ENCODE results near the gene SMAD3.

SMAD3 gene

DNA sequence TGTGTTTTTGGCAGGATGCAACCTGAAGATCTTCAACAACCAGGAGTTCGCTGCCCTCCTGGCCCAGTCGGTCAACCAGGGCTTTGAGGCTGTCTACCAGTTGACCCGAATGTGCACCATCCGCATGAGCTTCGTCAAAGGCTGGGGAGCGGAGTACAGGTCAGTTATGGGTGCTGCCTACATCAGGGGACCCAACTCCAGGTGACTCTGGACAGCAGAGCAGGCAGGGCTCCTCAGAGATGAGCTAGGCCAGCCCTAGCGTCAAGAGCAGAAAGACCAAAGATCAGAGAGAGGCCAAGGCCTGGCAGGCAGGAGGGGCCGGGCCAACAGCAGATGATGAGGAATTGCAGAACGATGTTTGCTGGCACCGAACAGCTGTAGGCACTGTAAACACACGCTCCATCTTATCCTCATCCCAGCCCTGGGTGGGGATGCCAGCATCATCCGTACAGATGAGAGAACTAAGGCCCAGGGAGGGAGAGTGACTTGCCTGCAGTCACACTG, 122.0 kb downstream of the SMAD3 start:
- no peak for DNase-seq
- TF ChIP-seq GATA1 (IDR thresholded peaks at IDR 0.05; ENCODE audit: low read depth, low read length), result no peak
- no peak for TF ChIP-seq POLR2A (IDR thresholded peaks at IDR 0.05; ENCODE audit: low read length)

DNA sequence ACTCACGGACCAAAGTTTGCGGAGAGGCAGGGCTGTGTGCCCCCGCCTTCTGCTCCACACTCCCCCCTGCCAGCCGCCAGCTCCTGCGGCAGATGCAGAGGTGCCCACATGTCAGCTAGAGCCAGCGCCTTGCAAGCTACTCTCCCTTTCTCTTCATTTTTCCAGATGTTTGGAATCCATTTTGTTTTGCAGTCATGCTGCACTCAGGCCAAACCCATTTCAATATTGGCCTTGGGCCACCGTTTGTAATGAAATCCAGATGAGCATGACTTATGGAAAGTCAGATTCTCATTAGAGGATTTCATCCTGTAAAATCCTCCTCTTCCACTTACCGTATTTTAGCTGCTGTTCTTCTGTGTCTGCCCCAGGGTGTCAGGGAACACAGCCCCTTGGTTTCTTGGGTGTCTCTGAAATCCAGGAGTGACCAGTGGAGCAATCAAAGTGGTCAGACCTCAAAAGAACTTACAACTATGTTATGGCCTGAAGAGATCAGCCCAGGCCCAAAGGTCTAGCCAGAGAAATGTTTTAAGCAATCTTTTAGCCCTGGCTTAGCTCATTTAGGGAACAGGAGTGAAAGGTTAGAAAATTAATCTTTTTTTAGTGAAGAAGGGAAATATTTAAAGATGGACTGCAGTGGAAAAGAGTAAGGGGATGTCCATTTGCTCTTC, 123.3 kb downstream of the SMAD3 start:
- TF ChIP-seq POLR2A (IDR thresholded peaks at IDR 0.05; ENCODE audit: low read length) (no peak), GATA1 (IDR thresholded peaks at IDR 0.05; ENCODE audit: low read depth, low read length) (no peak)
- DNase-seq, result no peak

DNA sequence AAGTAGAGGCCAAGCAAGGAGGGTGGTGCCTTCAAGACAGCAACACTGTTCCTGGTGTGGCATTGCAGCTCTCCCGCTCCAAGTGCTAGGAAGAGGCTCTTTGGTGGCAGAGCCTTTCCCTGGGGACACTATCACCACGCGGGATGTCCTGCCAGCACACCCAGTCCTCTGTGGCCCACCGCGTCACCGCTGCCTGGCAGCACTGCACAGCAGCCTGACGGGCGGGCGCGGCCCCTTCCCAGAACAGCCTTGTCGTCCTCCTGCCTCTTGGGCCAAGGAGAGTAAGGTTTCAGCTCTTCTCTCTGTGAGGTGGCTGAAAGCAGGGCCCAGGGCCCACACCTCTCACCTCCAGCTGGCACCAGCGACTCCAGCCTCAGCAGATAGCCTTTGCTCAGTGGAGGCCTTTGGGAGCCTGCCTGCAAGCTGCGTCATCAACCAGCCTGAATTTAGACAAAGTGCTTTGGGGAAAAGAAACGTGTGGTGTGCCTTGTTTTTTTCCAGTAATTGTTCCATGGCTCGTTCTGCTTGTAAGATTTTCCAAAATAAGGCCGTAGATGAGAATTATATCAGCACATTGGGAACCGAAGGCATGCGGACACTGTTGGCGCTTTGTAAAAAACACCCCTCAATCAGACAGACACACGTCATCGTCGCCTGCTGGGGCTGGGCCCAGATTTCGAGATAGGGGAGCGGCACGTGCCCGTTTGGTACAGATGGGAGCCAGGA, 124.1 kb downstream of the SMAD3 start:
- DNase-seq, result no peak
- TF ChIP-seq GATA1 (IDR thresholded peaks at IDR 0.05; ENCODE audit: low read depth, low read length) (no peak), POLR2A (IDR thresholded peaks at IDR 0.05; ENCODE audit: low read length) (no peak)

DNA sequence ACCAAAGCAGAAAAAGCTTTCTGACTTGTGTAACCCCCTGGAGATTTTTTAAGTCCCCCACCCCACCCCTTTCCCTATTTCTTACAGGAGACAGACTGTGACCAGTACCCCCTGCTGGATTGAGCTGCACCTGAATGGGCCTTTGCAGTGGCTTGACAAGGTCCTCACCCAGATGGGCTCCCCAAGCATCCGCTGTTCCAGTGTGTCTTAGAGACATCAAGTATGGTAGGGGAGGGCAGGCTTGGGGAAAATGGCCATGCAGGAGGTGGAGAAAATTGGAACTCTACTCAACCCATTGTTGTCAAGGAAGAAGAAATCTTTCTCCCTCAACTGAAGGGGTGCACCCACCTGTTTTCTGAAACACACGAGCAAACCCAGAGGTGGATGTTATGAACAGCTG, 124.9 kb downstream of the SMAD3 start:
- no peak for TF ChIP-seq GATA1 (IDR thresholded peaks at IDR 0.05; ENCODE audit: low read depth, low read length)
- no peak for TF ChIP-seq POLR2A (IDR thresholded peaks at IDR 0.05; ENCODE audit: low read length)
- DNase-seq, result no peak

DNA sequence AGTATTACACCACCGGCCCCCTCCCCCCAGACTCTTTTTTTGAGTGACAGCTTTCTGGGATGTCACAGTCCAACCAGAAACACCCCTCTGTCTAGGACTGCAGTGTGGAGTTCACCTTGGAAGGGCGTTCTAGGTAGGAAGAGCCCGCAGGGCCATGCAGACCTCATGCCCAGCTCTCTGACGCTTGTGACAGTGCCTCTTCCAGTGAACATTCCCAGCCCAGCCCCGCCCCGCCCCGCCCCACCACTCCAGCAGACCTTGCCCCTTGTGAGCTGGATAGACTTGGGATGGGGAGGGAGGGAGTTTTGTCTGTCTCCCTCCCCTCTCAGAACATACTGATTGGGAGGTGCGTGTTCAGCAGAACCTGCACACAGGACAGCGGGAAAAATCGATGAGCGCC, 125.4 kb downstream of the SMAD3 start:
- no peak for TF ChIP-seq GATA1 (IDR thresholded peaks at IDR 0.05; ENCODE audit: low read depth, low read length)
- TF ChIP-seq POLR2A (IDR thresholded peaks at IDR 0.05; ENCODE audit: low read length), result no peak
- DNase-seq, result no peak

DNA sequence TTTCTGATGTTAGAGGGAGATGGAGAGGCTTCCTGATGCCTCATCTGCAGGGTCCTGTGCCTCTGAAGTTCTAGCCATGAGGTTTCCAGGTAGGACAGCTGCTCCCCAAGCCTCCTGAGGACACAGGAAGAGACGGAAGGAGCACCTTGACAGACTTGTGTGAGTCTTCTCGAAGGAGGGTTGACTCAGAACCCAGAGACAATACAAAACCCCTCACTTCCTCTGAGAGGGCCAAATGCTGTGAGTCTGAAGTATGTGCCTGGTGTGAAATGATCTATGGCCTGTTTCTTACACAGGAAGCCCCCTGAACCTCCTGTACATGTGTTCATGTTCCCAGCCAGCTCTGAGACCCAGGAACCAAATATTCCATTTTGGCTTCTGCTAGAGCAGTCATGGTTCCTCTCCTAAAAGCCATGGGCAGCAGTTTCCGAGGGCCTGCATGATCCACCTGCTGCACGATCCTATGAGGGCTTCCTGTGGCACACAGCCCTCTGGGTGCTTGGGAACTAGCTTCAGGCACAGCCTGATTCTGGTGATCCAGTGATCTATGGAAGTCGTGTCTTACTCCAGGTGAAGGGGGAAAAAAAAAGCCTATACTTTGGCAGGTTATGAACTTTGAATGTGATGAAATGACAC, 126.9 kb downstream of the SMAD3 start:
- no peak for TF ChIP-seq GATA1 (IDR thresholded peaks at IDR 0.05; ENCODE audit: low read depth, low read length)
- no peak for TF ChIP-seq POLR2A (IDR thresholded peaks at IDR 0.05; ENCODE audit: low read length)
- DNase-seq, result no peak

DNA sequence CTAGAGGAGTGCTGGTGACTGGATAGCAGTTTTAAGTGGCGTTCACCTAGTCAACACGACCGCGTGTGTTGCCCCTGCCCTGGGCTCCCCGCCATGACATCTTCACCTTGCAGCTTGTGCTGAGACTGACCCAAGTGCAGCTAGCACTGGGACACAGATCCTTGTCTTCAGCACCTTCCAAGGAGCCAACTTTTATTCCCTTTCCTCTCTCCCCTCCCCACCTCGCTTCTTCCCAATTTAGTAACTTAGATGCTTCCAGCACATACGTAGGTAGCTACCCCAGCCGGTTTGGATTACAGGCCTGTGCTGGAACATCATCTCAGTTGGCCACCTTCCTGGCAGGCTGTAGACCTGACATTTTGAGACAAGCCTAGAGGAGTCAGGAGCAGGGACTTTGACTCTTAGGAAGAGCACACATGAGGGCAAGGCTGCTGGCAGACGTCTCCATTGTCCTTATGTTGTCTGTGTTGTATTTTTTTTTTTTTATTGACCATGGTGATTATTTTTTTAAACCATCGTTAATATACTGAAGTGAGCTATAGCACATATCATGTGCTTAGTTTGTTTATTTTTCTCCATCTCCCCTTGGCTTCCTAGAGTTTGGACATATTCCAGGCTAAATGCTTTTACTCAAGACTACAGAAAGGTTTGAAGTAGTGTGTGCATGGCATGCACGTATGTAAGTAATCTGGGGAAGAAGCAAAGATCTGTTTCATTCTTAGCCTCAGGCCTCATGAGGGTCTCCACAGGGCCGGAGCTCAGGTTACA, 128.0 kb downstream of the SMAD3 start:
- DNase-seq, result no peak
- TF ChIP-seq POLR2A (IDR thresholded peaks at IDR 0.05; ENCODE audit: low read length) (no peak), GATA1 (IDR thresholded peaks at IDR 0.05; ENCODE audit: low read depth, low read length) (no peak)

DNA sequence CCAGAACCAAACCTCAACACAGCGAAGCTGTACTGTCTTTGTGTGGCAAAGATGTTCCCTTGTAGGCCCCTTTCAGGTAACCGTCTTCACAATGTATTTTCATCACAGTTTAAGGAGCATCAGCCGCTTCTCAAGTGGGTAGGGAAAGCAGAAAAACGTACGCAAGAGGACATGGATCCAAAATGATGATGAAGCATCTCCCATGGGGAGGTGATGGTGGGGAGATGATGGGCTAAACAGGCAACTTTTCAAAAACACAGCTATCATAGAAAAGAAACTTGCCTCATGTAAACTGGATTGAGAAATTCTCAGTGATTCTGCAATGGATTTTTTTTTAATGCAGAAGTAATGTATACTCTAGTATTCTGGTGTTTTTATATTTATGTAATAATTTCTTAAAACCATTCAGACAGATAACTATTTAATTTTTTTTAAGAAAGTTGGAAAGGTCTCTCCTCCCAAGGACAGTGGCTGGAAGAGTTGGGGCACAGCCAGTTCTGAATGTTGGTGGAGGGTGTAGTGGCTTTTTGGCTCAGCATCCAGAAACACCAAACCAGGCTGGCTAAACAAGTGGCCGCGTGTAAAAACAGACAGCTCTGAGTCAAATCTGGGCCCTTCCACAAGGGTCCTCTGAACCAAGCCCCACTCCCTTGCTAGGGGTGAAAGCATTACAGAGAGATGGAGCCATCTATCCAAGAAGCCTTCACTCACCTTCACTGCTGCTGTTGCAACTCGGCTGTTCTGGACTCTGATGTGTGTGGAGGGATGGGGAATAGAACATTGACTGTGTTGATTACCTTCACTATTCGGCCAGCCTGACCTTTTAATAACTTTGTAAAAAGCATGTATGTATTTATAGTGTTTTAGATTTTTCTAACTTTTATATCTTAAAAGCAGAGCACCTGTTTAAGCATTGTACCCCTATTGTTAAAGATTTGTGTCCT, 129.0 kb downstream of the SMAD3 start:
- no peak for DNase-seq

DNA sequence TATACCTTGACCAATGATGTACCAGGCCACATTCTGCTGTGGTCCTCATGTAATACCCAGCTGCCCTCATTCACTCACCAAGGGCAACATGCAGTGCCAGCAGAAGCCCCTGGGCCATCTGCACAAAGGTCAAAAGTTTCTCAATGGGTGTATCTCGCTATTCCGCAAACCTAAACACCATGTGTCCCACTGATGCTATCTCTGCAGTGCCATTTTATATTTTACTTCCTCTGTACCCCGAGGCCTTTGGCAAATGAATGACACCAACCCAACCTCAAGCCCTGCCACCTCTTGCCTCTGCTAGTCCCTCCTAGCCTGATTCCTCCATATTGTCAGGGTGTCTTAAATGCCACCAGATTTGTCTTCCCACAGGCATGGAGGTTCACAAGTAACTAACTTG, 129.9 kb downstream of the SMAD3 start:
- TF ChIP-seq POLR2A (IDR thresholded peaks at IDR 0.05; ENCODE audit: low read length) (no peak), GATA1 (IDR thresholded peaks at IDR 0.05; ENCODE audit: low read depth, low read length) (no peak)
- no peak for DNase-seq

More for the DNA sequence above, 129.0 kb downstream of the SMAD3 start:
- TF ChIP-seq GATA1 (IDR thresholded peaks at IDR 0.05; ENCODE audit: low read depth, low read length), result no peak
- TF ChIP-seq POLR2A (IDR thresholded peaks at IDR 0.05; ENCODE audit: low read length), result no peak

DNA sequence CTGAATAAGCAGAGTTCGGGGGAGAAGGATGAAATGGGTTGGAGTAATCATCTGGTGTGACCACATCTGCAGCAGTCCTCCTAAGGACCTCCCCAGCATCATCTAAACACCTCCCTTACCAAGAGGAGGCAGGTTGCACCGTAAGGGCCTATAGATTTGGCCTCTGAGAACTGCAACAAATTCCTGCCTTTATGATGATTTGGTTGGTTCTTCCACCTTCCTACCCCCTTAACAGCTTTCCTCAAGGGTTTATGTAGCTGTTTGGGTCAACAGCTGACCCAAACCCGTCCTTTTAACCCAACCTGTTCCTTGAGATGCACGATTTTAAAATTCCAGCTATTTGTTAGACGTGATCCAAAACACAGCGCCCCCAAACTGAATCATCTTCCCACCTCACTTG, 130.8 kb downstream of the SMAD3 start:
- TF ChIP-seq POLR2A (IDR thresholded peaks at IDR 0.05; ENCODE audit: low read length) (no peak), GATA1 (IDR thresholded peaks at IDR 0.05; ENCODE audit: low read depth, low read length) (no peak)
- DNase-seq, result no peak

DNA sequence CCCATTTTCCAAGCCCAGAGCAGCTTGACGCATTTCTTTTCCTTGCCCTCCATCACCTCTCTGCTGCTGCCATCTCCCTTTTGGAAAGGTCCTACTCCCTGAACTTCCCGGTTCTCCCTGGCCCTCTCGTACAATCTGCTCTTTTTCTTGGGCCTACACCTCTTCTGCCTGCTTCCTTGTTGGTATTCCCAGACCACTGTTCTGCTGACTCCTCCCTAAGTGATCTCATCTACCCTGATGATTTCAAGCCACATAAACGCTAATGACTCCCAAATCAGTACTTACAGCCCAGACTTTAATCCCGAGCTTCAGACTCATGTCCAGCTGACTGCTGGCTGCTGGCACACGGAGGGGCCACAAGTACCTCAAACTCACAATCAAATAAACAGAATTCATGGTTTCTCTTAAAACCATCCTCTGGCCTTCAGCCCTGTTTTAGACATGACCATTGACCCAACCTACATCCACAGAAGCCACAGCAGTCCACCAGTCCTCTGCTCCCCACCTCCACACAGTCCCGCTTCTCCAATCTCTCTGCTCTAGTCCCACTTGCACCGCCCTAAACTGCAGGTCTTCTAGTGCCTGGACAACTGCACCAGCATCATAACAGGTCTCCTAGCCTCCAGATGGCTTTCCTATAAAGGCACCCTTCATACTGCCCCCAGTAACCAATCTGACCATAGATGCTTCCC, 131.4 kb downstream of the SMAD3 start:
- TF ChIP-seq POLR2A (IDR thresholded peaks at IDR 0.05; ENCODE audit: low read length) (no peak), GATA1 (IDR thresholded peaks at IDR 0.05; ENCODE audit: low read depth, low read length) (no peak)
- DNase-seq, result no peak

DNA sequence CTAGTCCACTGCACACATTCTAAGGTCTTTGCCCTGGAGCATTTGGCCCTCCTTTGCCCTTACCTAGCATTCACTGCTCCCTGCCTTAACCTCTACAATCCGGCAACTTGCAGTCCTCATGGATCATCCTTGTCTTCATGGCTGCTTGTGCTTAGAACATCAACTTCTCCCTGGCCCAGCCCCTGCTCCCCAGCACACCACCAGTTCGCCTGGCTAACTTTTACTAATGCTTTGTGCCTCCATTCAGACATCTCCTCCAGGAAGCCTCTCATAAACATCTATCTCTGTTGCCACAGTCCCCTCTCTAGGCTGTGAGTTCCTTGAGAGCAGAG, 131.9 kb downstream of the SMAD3 start:
- DNase-seq, result no peak
- TF ChIP-seq POLR2A (IDR thresholded peaks at IDR 0.05; ENCODE audit: low read length), result no peak
- TF ChIP-seq GATA1 (IDR thresholded peaks at IDR 0.05; ENCODE audit: low read depth, low read length), result no peak

Data from erythroblast (primary cell).